NCI-H2171 treated with DMSO at 0.1 percent for 48 hours (cell line): ENCODE data around the gene OLIG2.

Experiments
- DNase-seq: peaks from one replicate; lab custom pipeline; 2025; lab: John Stamatoyannopoulos, UW

OLIG2 gene

DNA sequence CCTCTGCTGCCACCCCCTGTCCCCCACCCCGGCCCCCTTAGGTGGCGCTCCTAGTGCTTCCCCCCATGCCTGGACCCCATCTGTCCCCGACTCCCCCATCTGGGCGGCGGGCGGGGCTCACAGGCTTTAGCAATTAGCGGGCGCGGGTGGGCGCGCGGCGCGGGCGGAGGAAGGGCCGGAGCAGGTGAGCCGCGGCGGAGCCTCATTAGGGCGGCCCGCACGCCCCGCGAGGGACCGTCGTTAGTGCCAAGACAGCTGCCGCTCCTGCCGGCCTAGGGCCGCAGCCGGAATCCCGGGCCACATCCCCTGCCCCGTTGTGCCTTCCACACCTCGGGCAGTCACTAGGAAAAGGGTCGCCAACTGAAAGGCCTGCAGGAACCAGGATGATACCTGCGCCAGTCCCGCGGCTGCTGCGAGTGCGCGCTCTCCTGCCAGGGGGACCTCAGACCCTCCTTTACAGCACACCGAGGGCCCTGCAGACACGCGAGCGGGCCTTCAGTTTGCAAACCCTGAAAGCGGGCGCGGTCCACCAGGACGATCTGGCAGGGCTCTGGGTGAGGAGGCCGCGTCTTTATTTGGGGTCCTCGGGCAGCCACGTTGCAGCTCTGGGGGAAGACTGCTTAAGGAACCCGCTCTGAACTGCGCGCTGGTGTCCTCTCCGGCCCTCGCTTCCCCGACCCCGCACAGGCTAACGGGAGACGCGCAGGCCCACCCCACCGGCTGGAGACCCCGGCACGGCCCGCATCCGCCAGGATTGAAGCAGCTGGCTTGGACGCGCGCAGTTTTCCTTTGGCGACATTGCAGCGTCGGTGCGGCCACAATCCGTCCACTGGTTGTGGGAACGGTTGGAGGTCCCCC is 7.6 kb downstream of the OLIG2 start:
- no peak for DNase-seq

- no peak for DNase-seq
Observed at GRCh38 chr21:33033961-33034413, 8.3 kb downstream of the OLIG2 start.

GRCh38 chr21:33035147-33035546 is 9.4 kb downstream of the OLIG2 start:
- DNase-seq: no peak

GRCh38 chr21:33036430-33037162 is 10.9 kb downstream of the OLIG2 start:
- DNase-seq: no peak

- DNase-seq: no peak
Observed at GRCh38 chr21:33037501-33037900, 11.8 kb downstream of the OLIG2 start.

DNA sequence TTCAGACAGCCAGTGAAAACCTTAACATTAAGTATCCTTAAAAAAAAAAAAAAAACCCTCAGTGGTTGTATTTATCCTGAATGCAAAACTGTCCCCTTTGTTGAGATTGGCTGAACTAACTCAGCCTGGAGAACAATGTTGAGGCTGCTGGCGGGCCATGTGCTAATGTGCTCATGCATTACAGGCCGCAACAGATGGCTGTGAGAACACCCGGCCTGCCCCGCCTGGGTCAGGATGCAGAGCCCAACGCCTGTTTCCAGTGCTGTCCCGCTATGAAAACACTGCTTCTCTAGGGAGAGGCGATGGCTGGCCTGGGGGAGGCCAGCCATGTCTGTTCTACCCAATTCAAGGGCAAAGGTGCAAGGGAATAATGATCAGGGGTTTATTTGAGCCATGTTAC is 13.8 kb downstream of the OLIG2 start:
- peak; percentile 85 for DNase-seq

DNA sequence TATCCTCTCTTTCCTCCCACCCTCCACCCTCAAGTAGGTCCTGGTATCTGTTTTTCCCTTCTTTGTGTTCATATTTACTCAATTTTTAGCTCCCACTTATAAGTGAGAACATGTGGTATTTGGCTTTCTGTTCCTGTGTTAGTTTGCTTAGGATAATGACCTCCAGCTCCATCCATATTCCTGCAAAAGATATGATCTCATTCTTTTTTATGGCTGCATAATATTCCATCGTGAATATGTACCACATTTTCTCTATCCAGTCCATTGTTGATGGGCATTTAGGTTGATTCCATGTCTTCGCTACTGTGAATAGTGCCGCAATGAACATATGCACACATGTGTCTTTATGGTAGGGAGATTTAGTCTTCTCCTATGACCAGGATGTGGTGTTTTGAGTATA is 14.5 kb downstream of the OLIG2 start:
- DNase-seq: no peak

DNA sequence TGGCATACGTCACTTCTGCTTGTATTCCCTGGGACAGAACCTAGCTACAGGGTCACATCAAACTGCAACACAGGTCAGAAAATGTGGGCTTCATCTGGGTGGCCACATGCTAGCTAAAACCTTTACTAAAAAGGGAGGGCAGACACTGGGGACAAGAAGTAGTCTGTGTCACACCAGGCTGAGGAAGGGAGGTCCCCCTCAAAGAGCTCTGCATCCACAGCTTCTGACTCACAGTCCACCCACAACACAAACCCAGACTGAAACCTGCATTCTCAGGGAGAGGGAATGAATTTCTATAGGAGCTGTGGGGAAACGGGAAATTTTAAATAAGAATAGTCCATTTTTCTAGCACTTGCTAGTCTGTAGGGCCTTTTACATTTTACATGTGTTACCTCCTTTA is 16.2 kb downstream of the OLIG2 start:
- DNase-seq: no peak

- peak; percentile 19 for DNase-seq
Observed at GRCh38 chr21:33042812-33043211, 17.1 kb downstream of the OLIG2 start.

DNA sequence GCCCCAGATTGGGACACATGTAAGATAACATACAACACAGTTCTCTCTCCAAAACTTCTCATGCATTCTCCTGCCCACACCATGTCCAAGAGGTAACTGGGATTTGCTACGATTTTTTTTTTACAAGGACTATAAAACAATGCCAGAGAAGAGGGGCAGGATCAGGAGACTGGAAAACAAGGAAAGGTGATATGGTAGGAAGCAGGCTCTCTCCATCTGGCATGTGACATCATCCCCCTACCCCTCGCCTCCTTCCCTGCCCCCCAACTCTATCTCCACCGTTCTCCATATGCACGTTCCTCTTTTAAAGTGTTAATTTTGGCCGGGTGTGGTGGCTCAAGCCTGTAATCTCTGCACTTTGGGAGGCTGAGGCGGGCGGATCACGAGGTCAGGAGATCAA is 20.7 kb downstream of the OLIG2 start:
- DNase-seq: peak; percentile 94

DNA sequence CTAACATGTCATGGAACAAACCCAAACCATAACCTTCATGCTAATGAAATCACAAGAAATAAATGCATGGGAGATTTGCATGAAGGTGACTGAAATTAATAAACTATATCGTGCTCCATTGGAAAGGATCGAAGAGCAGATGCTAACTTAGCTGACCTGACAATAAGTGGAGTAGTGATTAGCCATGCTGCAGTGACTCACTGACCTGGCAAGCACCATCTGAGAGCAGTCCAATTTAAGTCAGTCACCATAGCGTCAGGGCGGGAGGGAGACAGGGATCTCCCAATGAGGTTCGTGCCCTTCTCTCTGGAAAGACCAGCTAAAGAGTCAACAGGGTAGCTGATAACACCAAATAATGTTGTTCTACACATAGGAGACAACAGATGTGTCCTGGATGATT is 21.5 kb downstream of the OLIG2 start:
- DNase-seq: peak; percentile 57

DNA sequence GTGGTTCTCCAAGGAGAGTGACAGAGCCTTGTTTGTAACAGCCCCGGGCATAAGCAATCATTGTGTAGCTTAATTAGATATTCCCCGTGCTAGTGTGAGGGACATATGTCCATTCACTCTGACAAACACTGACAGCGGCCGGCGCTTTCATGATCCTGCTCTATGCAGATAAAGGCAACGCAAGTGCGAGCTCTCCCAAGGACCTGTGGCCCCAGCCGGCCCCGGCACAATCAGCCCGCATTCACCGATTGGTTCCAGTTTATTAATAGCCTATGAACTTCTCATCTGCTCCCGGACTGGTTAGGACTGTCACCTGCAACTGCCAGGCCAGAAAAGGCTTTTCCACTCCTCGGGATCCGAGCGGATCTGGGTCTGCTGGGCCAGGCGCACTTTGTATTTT is 26.2 kb downstream of the OLIG2 start:
- no peak for DNase-seq

DNA sequence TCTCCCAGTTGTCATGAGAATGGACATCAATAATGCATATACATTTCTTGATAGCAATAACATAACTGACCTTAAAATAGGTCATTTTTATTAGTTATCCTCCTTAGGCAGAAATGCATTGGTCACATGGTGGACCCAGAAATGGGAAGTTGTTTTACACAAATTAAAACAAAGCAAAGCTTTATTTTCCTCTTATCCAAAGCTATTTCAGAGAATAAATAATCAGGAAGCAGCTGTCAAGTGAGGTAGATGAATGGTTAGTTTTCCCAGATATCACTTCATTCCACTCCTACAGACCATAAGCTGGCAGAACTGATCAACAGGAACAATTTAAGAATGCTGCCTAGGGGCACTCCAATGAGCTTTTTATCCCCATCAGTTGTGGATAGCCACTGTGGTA is 28.2 kb downstream of the OLIG2 start:
- no peak for DNase-seq

- DNase-seq: no peak
Observed at GRCh38 chr21:33055991-33056390, 30.3 kb downstream of the OLIG2 start.

GRCh38 chr21:33057385-33057940 is 31.7 kb downstream of the OLIG2 start:
- no peak for DNase-seq

DNA sequence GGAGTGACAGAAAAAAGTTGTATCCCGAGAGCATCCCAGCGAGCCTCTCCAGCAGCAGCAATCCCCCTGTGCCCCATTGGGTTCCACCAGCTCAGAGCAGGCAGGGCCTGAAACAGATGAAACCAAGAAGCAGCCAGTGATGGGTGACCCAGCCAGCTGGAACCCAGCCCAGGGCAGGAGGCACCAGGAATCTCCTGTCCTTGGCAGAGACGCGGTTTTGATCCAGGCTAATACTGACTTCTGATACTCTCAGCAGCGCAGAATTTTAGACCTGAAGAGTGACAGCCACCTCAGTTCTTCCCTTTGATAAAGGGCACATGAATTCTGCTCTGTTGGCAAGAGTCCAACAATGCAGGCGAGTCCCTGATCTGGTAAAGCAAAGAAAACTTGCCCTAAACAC is 32.8 kb downstream of the OLIG2 start:
- DNase-seq: peak; percentile 94

- DNase-seq: no peak
Observed at GRCh38 chr21:33058957-33059356, 33.2 kb downstream of the OLIG2 start.

GRCh38 chr21:33059380-33059841 is 33.7 kb downstream of the OLIG2 start:
- DNase-seq: no peak

- DNase-seq: no peak
Observed at GRCh38 chr21:33061233-33061632, 35.5 kb downstream of the OLIG2 start.

DNA sequence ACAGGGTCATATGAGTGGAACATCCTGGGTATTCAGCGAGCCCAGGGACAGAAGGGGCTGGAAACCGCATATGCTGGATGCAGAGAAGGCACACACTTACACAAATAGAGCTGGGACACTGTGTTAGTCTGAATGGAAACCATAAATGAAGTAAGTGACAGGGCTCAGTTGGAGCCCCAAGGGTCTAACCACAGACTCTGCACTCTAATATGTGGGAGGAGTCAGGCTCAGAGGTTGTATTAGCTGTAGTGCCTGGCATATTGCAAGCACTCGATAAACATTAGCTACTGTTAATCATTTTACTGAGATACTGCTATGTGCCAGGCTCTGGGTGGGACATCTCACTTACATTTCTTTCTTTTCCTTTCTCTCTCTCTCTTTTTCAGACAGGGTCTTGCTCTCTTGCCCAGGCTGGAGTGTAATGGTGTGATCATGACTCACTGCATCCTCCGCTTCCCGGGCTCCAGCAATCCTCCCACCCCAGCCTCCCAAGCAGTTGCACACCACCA is 37.7 kb downstream of the OLIG2 start:
- DNase-seq: no peak

DNA sequence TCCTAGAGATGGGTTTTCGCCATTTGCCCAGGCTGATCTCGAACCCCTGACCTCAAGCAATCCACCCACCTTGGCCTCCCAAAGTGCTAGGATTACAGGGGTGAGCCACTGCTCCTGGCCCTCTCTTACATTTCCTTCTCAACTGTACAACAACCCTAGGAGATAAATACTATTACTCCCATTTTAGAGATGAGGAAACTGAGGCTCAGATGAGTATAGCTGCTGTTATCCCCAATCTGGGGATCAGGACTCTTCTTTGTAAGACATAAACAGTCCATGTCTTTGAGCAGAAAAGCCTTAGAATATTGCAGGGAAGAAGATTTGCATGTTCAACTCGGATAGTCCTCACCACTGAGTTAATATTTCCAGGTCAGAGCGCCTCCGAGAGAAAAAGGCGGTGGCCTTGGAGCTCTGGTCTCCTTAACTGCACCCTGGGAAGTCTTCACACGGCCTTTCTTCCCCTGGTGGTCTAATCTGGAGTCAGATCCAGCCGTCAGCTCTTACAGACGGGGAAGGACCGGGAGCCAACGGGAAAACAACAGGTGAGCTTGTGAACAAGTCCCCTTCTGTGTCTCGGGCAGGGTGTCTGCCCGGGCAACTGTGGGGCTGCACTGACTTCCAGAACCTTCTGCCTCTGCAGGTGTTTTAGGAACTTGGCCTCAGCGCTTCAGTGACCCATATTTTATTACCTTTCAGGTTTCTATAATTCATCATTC is 38.3 kb downstream of the OLIG2 start:
- DNase-seq: no peak
